Caco-2 (cell line): ENCODE measurements around the gene ROBO1. TPM values are rescaled to one million over a fixed set of nuclear protein-coding genes. Genes with fewer than 3 reads are reported as not detected.

ENCODE experiments used
- BruUV-seq: library from RNA; stranded (reverse); fragments of 400-500 nt; replicated peaks from 2 replicates; lab custom pipeline; 2021; lab: Mats Ljungman, UMichigan
- CTCF ChIA-PET: fragments of 300-600 bp; sonication (Branson Sonifier 250); formaldehyde crosslinking; loops from one replicate; lab custom pipeline; 2022; ENCODE audit warnings: antibody characterized with exemption; lab: Charles Lee
- POLR2A ChIA-PET: fragments of 300-600 bp; sonication (Branson Sonifier 250); formaldehyde crosslinking; loops from one replicate; lab custom pipeline; 2022; ENCODE audit warnings: antibody characterized with exemption; lab: Charles Lee
- DNase-seq, 2 experiments: peaks; one replicate each; pipeline versions ENCODE4 v3.0.0 to v3.0.0-alpha.2; 2020 to 2022
- H3K27me3 ChIP-seq: replicated peaks from 2 replicates; pipeline ENCODE4 v1.6.0; 2011; ENCODE audit warnings: low read length; ENCODE audit not compliant: control insufficient read depth, insufficient read depth
- H3K36me3 ChIP-seq: 2 replicates; pipeline ENCODE4 v1.5.1; 2011; ENCODE audit warnings: low read length; ENCODE audit not compliant: control insufficient read depth, insufficient read depth
- H3K4me1 ChIP-seq: fragments of 250-450 bp; sonication (Bioruptor Pico); 2 replicates; pipeline ENCODE4 v1.5.1; 2020; ENCODE audit warnings: mild to moderate bottlenecking
- H3K4me3 ChIP-seq: 2 replicates; pipeline ENCODE4 v1.5.1; 2011; ENCODE audit warnings: low read depth, mild to moderate bottlenecking, control low read depth, low read length
- H3K9me3 ChIP-seq: fragments of 250-450 bp; sonication (Bioruptor Pico); 2 replicates; pipeline ENCODE4 v1.5.1; 2020; ENCODE audit warnings: mild to moderate bottlenecking, moderate library complexity
- H3K27ac Mint-ChIP-seq: one replicate; pipeline ENCODE4 v1.8.0; 2022; ENCODE audit warnings: mixed read lengths; ENCODE audit not compliant: unreplicated experiment
- H3K27me3 Mint-ChIP-seq: one replicate; pipeline ENCODE4 v1.8.0; 2022; ENCODE audit warnings: mixed read lengths; ENCODE audit not compliant: insufficient read depth, unreplicated experiment
- H3K36me3 Mint-ChIP-seq: one replicate; pipeline ENCODE4 v1.8.0; 2022; ENCODE audit warnings: mild to moderate bottlenecking, mixed read lengths; ENCODE audit not compliant: insufficient read depth, unreplicated experiment
- H3K4me1 Mint-ChIP-seq: one replicate; pipeline ENCODE4 v1.8.0; 2022; ENCODE audit warnings: low read depth, mixed read lengths; ENCODE audit not compliant: unreplicated experiment
- H3K4me3 Mint-ChIP-seq: one replicate; pipeline ENCODE4 v1.8.0; 2022; ENCODE audit warnings: mild to moderate bottlenecking, moderate library complexity, mixed read lengths; ENCODE audit not compliant: unreplicated experiment
- H3K9me3 Mint-ChIP-seq: one replicate; pipeline ENCODE4 v1.8.0; 2022; ENCODE audit warnings: mixed read lengths; ENCODE audit not compliant: unreplicated experiment
- intact Hi-C: fragments of 100-400 bp; cut with micrococcal nuclease; formaldehyde crosslinking; loops from one replicate; pipeline ENCODE4 v1.10.0; 2022; ENCODE audit not compliant: unreplicated experiment
- total RNA-seq: library from RNA; stranded (reverse); gene quantifications from 2 replicates; pipeline ENCODE4 v1.2.3, GENCODE V29; 2022
- TF ChIP-seq, protein P1 (sequence below), 2 experiments: fragments of 200-600 bp in 1 of 2; IDR thresholded peaks; 1 replicate in 1 of 2; 2 replicates in 1 of 2; pipeline versions ENCODE4 v1.5.1 to v1.8.0; 2011 to 2022; ENCODE audit warnings: antibody characterized with exemption in 1 of 2, control low read depth in 1 of 2, inconsistent platforms in 1 of 2, low read depth in 1 of 2, low read length in 1 of 2, mild to moderate bottlenecking in 1 of 2, moderate library complexity in 1 of 2; ENCODE audit not compliant: insufficient read depth in 1 of 2, severe bottlenecking in 1 of 2, unreplicated experiment in 1 of 2

ROBO1 gene
- total RNA-seq, 1 experiment from 2014 or later: 1.8 TPM

DNA sequence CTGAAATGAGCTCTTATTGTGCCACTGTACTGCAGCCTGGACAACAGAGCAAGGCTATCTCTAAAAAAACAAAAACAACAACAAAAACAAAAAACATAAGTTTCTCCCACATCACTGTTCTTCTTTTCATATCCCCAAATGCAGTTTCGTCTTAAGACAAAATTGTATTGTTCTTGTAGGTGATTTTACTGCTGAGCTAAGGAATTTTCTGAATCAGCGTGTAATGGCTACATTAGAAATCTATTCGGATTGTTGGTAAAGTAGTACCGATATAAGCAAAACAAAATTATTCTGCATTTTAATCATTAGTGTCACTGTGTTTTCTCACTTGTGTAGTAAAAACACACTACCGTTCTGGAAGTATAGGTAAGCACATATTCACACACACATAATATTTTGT, 512.5 kb downstream of the ROBO1 start:
- no TSS peak for BruUV-seq
- H3K27ac Mint-ChIP-seq: no peak overlapping the region
- CTCF ChIA-PET: no interaction called here

DNA sequence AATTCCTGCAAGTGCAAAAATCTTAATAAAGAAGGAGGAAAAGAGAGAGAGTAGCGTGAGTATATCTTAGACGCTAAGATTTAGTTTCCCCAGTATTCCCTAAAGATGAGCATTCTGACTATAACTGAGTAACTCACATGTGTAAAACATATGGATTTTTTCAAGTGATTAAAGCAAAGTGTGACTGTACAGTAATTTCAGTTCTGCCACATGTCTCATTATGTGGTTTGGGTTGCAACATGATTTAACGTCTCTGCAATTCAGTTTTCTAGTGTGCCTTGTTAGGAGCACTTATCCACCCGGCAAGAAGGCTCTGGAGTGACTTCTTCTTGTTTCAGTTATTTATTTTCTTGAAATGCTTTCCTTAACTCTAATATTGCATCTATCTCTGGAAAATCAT, 514.1 kb downstream of the ROBO1 start:
- no peaks in the 10 kb centered on the region for H3K9me3 Mint-ChIP-seq
- H3K4me3 ChIP-seq: no peak overlapping the region
- TF ChIP-seq, protein P1, sequence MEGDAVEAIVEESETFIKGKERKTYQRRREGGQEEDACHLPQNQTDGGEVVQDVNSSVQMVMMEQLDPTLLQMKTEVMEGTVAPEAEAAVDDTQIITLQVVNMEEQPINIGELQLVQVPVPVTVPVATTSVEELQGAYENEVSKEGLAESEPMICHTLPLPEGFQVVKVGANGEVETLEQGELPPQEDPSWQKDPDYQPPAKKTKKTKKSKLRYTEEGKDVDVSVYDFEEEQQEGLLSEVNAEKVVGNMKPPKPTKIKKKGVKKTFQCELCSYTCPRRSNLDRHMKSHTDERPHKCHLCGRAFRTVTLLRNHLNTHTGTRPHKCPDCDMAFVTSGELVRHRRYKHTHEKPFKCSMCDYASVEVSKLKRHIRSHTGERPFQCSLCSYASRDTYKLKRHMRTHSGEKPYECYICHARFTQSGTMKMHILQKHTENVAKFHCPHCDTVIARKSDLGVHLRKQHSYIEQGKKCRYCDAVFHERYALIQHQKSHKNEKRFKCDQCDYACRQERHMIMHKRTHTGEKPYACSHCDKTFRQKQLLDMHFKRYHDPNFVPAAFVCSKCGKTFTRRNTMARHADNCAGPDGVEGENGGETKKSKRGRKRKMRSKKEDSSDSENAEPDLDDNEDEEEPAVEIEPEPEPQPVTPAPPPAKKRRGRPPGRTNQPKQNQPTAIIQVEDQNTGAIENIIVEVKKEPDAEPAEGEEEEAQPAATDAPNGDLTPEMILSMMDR (IDR thresholded peaks at IDR 0.05; ENCODE audit: insufficient read depth in 1 of 2, low read depth in 1 of 2, low read length in 1 of 2, severe bottlenecking in 1 of 2, unreplicated experiment in 1 of 2): no peak
- BruUV-seq: no TSS peak
- H3K27me3 ChIP-seq: no peaks in the 10 kb centered on the region
- peaks cover 2% of the 10 kb centered on the region for H3K27me3 Mint-ChIP-seq
- no peak for DNase-seq
- no peaks in the 10 kb centered on the region for H3K4me1 ChIP-seq
- H3K9me3 ChIP-seq: no peaks in the 10 kb centered on the region
- no peak overlapping the region for H3K27ac Mint-ChIP-seq
- H3K4me1 Mint-ChIP-seq: no peaks in the 10 kb centered on the region
- intact Hi-C loops: no loop called here
- ChIA-PET CTCF (no interaction called here), POLR2A (no interaction called here)
- H3K36me3 Mint-ChIP-seq: no peaks in the 10 kb centered on the region
- no peak overlapping the region for H3K4me3 Mint-ChIP-seq
- no peaks in the 10 kb centered on the region for H3K36me3 ChIP-seq

More for the DNA sequence above, 512.5 kb downstream of the ROBO1 start:
- Mint-ChIP-seq H3K4me3 (no peak overlapping the region), H3K27me3 (no peaks in the 10 kb centered on the region), H3K4me1 (no peaks in the 10 kb centered on the region), H3K36me3 (no peaks in the 10 kb centered on the region), H3K9me3 (no peaks in the 10 kb centered on the region)
- no peaks in the 10 kb centered on the region for H3K36me3 ChIP-seq
- intact Hi-C loops: no loop called here
- no peaks in the 10 kb centered on the region for H3K4me1 ChIP-seq
- DNase-seq: no peak
- no peak overlapping the region for H3K4me3 ChIP-seq
- no peaks in the 10 kb centered on the region for H3K27me3 ChIP-seq
- POLR2A ChIA-PET: no interaction called here
- H3K9me3 ChIP-seq: no peaks in the 10 kb centered on the region
- TF ChIP-seq, protein P1 (IDR thresholded peaks at IDR 0.05; ENCODE audit: insufficient read depth in 1 of 2, low read depth in 1 of 2, low read length in 1 of 2, severe bottlenecking in 1 of 2, unreplicated experiment in 1 of 2): no peak

DNA sequence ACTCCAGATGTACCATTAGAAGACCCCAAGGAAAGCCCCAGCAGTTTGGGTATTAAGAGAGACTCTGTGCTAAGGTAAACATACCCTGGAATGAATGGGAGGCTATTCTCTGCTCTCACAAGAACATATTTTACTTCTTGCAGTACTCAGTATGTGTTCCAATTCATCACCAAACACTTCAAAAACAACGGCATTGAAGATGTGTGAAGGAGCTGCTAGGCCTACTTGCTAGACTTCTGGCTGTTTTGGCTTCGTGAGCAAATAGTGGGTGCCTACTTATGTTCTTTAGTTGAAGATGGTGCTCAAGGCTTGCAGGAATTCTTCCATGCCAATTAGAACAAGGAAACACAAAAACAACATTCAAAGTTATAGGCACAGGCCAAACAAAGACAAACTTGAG, 514.5 kb downstream of the ROBO1 start:
- peaks cover 6% of the 10 kb centered on the region for H3K27me3 Mint-ChIP-seq
- H3K36me3 ChIP-seq: no peaks in the 10 kb centered on the region
- no peaks in the 10 kb centered on the region for H3K9me3 Mint-ChIP-seq

More for the DNA sequence above, 514.5 kb downstream of the ROBO1 start:
- Mint-ChIP-seq H3K4me3 (no peak overlapping the region), H3K36me3 (no peaks in the 10 kb centered on the region), H3K27ac (no peak overlapping the region), H3K4me1 (no peaks in the 10 kb centered on the region)
- H3K9me3 ChIP-seq: no peaks in the 10 kb centered on the region
- DNase-seq: no peak
- no peaks in the 10 kb centered on the region for H3K27me3 ChIP-seq
- intact Hi-C loops: no loop called here
- POLR2A ChIA-PET: no interaction called here
- CTCF ChIA-PET: no interaction called here
- BruUV-seq: no TSS peak
- no peak overlapping the region for H3K4me3 ChIP-seq
- TF ChIP-seq, protein P1 (IDR thresholded peaks at IDR 0.05; ENCODE audit: insufficient read depth in 1 of 2, low read depth in 1 of 2, low read length in 1 of 2, severe bottlenecking in 1 of 2, unreplicated experiment in 1 of 2): no peak
- no peaks in the 10 kb centered on the region for H3K4me1 ChIP-seq
